HG03064 (cell line): ENCODE results near the gene ARID2.
A peak's percentile ranks its signal among the peaks of the same experiment; 100 is the strongest.

Source experiments
- ATAC-seq: cut with Tn5 transposase; IDR thresholded peaks from one replicate; pipeline ENCODE4 v1.9.1; 2021; ENCODE audit warnings: low read depth; ENCODE audit not compliant: unreplicated experiment

Gene ARID2

DNA sequence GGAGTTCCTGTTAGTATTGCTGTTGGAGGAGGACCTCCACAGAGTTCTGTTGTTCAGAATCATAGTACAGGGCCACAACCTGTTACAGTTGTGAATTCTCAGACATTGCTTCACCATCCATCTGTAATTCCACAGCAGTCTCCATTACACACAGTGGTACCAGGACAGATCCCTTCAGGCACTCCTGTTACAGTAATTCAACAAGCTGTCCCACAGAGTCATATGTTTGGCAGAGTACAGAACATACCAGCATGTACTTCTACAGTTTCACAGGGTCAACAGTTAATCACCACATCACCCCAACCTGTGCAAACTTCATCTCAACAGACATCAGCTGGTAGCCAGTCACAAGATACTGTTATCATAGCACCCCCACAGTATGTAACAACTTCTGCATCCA is 120.8 kb downstream of the ARID2 start:
- no peak for ATAC-seq

DNA sequence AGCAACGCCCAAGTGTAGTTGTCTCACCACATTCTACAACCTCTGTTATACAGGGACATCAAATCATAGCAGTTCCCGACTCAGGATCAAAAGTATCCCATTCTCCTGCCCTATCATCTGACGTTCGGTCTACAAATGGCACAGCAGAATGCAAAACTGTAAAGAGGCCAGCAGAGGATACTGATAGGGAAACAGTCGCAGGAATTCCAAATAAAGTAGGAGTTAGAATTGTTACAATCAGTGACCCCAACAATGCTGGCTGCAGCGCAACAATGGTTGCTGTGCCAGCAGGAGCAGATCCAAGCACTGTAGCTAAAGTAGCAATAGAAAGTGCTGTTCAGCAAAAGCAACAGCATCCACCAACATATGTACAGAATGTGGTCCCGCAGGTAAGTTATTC is 123.0 kb downstream of the ARID2 start:
- ATAC-seq, result no peak

- no peak for ATAC-seq
These were observed 124.0 kb downstream of the ARID2 start for GRCh38 chr12:45853550-45853949.

- no peak for ATAC-seq
These were observed 133.8 kb downstream of the ARID2 start for GRCh38 chr12:45863332-45863731.

- no peak for ATAC-seq
These were observed 136.8 kb downstream of the ARID2 start for GRCh38 chr12:45866299-45866698.

DNA sequence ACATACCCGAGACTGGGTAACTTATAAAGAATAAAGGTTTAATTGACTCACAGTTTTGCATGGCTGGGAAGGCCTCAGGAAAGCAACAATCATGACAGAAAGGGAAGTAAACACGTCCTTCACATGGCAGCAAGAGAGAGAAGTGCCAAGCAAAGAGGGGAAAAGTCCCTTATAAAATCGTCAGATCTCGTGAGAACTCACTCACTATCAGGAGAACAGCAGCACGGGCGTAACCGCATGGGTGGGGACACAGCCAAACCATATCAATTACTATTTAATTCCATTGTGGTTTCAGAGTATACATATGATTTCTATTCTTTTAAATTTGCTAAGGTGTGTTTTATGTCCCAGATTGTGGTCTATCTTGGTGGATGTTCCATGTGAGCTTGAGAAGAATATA is 142.9 kb downstream of the ARID2 start:
- ATAC-seq, result no peak

DNA sequence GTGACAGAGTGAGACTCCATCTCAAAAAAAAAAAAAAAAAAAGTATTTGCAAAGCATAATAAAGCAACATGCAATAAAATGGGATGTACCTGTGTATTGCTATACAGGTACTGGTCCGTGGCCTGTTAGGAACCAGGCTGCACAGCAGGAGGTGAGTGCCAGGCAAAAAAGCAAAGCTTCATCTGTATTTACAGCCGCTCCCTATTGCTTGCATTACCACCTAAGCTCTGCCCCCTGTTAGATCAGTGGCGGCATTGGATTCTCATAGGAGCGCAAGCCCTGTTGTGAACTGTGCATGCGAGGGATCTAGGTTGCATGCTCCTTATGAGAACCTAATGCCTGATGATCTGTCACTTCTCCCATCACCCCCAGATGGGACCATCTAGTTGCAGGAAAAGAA is 147.6 kb downstream of the ARID2 start:
- ATAC-seq, result no peak

- no peak for ATAC-seq
These were observed 149.2 kb downstream of the ARID2 start for GRCh38 chr12:45878630-45879255.

DNA sequence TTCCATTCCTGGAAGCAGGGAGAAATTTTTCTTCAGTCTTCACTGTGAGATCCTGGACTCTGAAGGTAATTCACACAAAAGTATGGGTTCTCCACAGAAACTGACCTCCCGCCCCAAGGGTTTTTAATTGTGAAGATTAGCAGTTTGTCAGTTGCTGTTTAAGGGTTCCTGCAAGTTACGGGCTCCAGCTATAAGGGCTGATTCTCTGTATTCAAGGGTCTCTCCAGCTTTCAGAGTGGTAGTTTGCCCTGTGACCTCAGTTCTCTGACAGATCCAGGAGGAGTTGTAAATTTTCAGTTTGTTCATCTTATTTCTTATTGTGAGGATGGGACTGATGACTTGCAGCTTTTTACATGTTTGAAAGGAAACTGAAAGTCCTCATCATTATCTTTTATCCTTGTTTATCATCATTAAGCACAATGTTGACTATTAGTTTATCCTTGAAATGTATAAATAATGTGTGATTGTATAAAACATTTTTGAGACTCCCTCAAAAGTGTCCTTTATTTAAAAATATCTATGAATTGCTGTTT is 149.9 kb downstream of the ARID2 start:
- no peak for ATAC-seq

- no peak for ATAC-seq
These were observed 151.0 kb downstream of the ARID2 start for GRCh38 chr12:45880533-45880932.

DNA sequence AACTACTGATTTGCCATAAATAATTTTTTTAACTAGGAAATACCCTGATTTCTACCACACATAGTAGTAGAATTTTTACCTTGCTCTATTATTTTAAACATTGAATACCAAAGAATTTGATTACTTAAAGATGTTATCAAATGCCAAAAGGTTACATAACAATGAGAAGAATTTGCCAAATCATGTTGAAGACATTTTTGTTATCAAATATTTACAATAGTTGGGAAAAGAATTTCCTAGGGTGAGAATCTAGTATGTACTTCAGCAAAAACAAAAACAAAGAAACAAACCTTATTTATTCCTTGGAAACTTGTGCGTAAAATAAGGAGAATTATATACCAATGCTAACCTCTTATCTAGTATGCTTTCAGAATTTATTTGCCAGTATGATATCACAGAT is 153.7 kb downstream of the ARID2 start:
- ATAC-seq, result no peak

DNA sequence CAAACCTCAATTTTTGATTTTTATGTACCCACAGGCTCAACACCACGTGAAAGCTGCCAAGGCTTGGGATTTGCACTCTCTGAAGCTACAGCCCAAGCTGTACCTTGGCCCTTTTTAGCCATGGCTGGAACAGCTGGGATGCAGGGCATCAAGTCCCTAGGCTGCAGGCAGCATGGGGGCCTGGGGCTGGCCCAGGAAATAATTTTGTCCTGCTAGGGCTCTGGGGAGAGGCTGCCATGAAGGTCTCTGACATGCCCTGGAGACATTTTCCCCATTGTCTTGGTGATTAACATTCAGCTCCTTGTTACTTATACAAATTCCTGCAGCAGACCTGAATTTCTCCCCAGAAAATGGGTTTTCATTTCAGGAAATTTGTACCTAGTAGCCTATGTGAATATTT is 157.2 kb downstream of the ARID2 start:
- ATAC-seq, result no peak

- ATAC-seq, result no peak
These were observed 158.0 kb downstream of the ARID2 start for GRCh38 chr12:45887544-45887943.

- ATAC-seq, result no peak
These were observed 160.8 kb downstream of the ARID2 start for GRCh38 chr12:45890276-45890675.

DNA sequence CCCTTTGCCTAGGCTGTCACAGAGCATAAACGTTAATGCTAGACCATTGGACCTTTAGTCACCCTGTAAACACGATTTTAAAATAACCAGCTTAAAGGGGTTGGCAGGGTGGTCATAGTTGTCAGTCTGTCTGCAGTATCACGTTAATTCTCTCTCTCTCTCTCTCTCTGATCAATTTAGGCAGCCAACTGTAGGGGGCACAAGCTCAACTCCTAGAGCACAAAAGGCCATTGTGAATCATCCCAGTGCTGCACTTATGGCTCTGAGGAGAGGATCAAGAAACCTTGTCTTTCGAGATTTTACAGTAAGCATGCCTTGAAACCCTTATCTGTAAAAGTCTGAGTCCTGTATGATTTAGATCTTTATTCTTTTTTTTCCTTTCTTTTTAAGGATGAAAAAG is 163.7 kb downstream of the ARID2 start:
- ATAC-seq, result no peak

DNA sequence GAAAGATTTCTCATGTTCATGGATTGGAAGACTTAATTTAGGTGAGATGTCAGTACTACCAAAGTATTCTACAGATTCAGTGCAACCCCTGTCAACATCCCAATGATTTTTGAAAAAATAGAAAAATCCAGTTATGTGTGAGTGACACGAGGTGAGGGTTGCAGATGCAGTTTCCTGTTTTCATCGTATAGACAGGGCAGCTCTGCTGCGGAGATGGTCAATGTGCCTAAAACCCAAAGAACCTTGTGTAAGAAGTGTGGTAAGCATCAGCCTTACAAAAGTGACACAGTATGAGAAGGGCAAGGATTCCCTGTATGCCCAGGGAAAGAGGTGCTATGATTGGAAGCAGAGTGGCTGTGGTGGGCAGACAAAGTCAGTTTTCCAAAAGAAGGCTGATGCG is 166.5 kb downstream of the ARID2 start:
- ATAC-seq, result no peak

DNA sequence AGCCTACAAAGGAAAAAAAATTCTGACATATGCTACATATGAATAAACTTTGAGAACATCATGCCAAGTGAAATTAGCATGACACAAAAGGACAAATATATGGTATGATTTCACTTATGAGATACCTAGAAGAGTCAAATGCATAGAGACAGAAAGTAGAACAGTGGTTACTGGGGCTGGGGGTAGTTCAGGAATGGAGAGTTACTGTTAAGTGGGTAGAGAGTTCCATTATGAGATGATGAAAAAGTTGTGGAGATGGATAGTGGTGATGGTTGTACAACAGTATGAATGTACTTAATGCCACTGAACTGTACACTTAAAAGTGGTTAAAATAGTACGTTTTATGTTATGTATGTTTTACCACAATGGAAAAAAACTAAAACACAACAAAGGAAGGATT is 168.6 kb downstream of the ARID2 start:
- ATAC-seq, result no peak

GRCh38 chr12:45907955-45908354 is 178.4 kb downstream of the ARID2 start:
- ATAC-seq, result peak; percentile 70

GRCh38 chr12:45909041-45909713 is 179.7 kb downstream of the ARID2 start:
- ATAC-seq, result no peak

DNA sequence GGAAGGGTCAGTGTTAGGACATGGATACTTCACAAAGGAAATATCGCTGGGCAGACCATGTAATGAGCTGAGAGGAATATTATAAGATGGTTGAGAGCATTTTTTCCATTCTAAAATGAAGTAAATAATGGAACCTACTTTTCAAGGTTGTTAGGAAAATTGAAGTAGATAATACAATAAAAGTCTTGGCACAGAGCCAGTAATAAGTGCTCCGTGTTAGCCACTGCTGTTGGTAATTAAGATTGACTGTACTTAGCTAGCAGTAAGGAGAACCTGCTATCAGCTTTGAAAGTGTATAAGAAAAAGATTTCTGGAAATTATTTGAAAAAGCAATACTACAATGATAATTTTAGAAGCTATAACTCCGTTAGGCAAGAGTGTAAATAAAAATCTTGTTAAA is 183.3 kb downstream of the ARID2 start:
- ATAC-seq, result no peak

- no peak for ATAC-seq
These were observed 184.1 kb downstream of the ARID2 start for GRCh38 chr12:45913631-45914030.

- no peak for ATAC-seq
These were observed 184.6 kb downstream of the ARID2 start for GRCh38 chr12:45914090-45914489.
